Stimulated activated CD8-positive, alpha-beta memory T cell treated with anti-CD3 and anti-CD28 coated beads, Interleukin-7, amount 100 ng/mL, for 24 hours (primary cell): Measurements from ENCODE around the gene DDIT3.
A peak's percentile ranks its signal among the peaks of the same experiment; 100 is the strongest.
"Not testable (repeated sequence)": the region's sequence is repeated elsewhere in the genome, so short reads cannot be mapped to it uniquely, and the experiment has no call there.

Experiments used
- DNase-seq: peaks from one replicate; pipeline ENCODE4 v3.0.0-alpha.2; 2020; ENCODE audit warnings: low read depth

The DDIT3 gene, protein sequence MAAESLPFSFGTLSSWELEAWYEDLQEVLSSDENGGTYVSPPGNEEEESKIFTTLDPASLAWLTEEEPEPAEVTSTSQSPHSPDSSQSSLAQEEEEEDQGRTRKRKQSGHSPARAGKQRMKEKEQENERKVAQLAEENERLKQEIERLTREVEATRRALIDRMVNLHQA

DNA sequence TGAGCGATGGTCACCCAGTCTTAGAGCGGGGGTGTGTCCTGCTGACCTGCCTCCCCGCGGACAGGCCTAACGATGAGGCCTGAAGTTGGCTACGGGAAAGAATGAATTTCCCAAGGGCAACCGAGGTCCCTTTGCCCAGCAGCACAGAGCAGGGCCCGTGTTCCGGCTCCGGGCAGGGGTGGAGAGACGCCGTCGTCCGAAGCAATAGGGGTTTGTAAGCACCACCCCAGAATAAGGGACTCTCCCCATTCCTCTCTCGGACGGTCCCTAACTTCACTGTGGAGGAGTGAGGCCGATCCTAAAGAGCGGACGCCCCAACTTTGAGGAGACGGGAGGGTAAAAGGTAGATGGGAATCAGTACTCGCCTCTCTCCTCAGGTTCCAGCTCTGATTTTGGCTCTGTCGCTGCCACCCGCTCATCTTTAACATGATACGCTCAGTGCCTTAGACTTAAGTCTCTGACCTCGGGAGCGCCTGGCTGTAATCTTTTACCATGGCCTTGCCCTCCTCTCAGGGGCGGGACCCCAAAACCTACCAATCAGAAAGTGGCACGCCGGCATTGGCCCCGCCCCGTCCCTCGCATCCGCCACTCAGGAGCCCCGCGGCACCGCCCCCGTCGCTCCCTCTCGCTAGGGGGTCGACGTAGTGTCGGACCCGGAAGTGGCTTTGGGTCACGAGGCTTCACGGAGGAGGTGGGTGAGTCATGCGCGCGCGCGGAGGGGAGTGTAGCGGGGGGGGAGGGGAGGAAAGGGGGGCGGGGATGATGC is at the start of gene DDIT3:
DDIT3 (minus strand) TSS at position 462 of the 766 bp plus-strand sequence. CDS start 3,108 bp downstream, outside the sequence.
- DNase-seq: peak; percentile 99

DNA sequence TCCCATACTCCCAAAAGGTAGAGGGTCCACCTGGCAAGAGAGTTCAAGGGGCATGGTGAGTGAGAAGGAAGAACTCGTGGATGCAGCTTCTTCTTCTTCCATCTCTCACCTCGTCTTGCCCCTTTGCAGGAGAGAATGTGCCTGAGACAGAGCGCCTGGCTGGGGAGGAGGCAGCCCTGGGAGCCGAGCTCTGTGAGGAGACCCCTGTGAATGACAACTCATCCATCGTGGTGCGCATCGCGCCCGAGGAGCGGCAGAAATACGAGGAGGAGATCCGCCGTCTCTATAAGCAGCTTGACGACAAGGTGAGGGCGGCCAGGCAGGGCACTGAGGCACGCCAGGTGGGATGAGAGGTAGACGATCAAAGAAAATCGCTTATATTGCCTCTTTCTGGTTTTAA is 49.5 kb upstream of the DDIT3 start:
- DNase-seq: no peak

DNA sequence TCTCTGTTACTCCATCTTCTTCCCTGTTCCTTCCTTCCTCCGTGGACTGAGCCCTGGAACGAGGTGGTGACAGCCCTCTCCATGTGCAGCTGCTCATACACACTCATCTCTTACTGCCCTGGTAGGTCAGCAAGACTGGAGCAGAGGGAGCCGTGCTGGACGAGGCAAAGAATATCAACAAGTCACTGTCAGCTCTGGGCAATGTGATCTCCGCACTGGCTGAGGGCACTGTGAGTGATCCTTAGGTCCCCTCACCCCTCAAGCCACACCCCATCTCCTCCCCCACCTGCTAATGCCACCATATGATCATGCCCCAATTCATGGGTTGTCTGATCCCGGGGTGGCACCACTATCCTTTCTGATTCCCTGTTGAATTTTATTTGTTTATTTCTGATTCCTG is 48.5 kb upstream of the DDIT3 start:
- no peak for DNase-seq

DNA sequence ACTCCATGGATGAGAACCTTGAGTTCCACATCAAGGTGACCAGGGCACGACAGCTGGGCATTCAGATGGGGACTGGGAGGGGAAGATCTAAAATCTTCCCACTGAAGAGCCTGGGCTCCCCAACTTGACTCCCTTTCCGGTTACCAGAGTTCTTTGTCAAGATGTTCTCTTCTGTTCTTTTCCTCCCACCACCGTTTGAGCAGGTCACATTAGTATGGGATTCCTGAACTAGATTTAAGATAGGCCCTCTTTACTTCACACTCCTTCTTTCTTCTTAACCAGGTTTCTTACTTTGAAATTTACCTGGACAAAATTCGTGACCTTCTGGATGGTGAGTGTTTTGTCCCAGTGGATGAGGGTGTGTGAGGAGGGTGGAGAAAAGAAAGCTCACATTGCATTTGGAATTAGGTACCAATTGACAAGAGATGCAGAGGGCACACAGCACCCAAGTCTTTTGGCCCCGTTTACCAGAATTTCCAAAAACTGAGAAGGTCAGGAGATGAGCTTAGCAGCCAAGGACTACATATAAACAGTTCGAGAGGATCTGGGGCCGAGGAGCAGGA is 43.9 kb upstream of the DDIT3 start:
- DNase-seq: no peak

DNA sequence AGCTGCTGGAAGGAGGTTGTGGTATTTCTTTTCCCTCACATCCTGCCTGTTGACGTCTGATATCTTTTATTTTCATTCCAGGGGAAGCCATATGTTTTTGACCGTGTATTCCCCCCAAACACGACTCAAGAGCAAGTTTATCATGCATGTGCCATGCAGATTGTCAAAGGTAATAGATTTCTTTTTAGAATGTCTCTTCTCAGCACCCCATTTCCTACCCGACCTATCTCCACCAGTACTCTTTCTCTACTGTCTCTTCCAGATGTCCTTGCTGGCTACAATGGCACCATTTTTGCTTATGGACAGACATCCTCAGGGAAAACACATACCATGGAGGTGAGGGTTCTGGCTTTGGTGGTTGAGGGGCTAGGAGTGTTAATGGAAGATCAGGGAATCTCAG is 43.0 kb upstream of the DDIT3 start:
- no peak for DNase-seq

DNA sequence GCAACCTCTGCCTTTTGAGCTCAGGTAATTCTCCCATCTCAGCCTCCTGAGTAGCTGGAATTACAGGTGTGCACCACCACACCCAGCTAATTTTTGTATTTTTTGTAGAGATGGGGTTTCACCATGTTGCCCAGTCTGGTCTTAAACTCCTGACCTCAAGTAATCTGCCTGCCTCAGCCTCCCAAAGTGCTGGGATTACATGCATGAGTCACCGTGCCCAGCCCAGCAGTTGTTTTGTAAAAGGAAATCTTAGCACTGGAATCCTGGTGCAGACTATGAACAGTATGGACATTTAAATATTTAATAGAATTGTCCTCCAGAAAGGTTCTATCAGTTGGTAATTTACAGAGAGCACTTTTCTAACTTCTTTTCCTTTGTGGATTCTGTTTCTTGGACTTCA is 40.8 kb upstream of the DDIT3 start:
- not testable (repeated sequence) for DNase-seq

DNA sequence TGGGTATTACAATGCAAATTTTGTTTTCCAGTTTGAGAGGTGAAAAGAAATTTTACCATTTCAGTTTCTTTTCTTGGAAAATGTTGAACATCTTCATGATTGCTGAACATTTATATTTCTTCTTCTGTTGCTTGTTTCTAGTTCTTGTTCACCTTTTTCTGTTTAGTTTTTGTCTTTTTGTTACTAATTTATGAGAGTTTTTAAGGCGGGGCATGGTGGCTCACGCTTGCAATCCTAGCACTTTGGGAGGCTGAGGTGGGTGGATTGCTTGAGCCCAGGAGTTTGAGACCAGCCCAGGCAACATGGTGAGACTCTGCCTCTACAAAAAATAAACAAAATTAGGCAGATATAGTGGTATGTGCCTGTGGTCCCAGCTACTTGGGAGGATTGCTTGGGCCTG is 40.2 kb upstream of the DDIT3 start:
- no peak for DNase-seq

DNA sequence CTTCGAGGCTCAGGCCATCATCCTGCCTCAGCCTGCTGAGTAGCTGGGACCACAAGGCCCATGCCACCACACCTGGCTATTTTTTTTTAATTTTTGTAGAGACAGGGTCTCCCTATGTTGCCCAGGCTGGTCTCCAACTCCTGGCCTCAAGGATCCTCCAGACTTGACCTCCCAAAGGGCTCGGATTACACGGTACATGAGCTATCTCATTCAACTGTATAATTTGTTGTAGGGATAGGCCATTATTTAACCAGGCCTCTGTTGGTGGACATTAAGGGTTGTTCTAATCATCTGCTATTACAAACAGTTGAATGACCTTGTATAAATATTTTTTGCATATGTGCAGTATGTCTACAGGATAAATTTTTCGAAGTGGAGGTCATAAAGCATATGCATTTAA is 38.5 kb upstream of the DDIT3 start:
- DNase-seq: no peak

DNA sequence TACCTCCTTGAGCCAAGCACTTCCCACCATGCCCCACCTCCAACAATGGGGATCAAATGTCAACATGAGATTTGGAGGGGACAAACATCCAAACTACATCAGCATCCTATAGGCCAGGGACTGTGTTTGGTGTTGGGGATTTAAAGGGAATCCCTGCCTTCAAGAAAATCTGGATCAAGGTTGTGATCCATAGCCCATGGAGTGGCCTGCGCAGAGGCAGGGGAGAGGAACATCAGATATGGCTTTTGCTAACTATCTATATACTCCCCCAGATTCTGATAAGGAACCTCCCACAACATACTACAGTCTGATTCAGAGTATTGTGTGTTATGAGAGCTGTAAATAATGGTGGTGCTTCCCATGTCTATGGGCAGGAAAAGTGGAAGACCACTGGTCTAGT is 34.6 kb upstream of the DDIT3 start:
- no peak for DNase-seq

DNA sequence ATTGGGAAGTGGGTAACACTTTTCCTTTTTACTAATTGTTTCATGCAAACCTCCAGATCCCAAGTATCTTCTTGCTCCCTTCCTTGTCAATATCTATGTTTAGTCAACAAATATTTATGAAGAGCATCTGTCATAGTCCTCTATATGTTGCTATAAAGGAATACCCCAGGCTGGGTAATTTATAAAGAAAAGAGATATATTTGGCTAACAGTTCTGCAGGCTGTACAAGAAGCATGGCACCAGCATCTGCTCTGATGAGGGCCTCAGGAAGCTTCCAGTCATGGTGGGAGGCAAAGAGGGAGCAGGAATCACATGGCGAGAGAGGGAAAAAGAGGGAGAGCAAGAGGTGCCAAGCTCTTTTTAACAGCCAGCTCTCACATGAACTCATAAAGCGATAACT is 34.1 kb upstream of the DDIT3 start:
- DNase-seq: no peak

DNA sequence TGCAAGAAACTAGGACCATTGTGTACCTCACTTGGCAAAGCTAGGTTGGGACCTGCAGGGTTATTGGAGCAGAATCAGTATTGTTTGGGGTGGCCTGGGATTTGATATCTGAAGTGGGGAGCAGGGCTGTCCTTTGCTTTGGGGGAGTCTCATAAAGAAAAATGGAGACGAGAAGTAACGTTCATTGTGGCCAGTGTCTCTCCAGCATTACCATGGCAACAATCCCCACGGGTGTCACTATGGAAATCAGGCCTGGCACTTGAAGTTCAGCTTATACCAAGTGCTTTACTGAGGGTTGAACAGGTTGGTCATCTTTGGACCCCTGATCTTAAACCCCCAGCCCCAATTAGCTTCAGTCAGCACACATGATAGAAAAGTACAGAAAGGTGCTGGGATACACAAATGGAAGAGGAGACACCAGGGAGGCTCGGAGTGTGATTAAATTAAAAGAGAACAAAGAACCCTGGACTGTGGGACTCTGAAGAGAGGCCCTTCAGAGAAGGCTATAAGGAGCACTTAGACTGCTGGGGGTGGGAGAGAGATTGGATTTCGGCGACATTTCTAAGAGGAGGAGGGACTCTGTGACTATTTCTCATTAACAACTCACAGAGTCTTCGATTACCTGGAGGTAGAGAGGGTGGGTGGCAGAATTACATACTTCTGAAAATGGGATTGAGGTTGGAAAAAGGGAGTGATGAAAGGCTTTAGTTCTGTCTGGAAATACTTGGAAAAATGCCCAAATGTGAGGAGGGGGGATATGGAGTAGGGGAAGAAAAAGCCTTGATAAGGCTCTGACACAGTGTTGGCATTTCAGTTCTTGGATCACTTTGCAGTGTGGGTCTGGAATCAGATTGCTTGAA is 33.3 kb upstream of the DDIT3 start:
- no peak for DNase-seq

DNA sequence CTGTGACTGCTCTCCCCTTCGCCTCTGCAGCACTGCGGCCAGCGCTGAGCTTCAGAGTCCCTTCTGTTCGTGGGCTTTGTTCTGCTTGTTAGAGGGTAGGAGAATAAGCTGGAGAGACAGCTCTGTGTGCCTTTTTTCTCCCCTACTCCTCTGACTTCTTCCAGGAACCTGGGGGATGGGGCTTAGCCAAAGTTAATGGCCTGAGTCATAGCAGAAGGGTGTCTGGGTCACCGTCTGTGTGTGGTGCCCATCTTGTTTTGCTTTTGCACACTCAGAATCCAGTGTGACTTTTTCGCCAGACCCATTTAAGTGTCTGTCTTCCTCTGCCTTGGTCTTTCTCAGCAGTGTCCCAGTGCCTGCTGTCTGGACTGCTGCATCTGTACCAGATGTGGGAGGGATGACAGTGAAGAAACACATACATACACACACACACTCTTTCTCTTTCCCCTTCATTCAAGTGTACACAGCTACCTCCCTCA is 32.6 kb upstream of the DDIT3 start:
- DNase-seq: no peak

DNA sequence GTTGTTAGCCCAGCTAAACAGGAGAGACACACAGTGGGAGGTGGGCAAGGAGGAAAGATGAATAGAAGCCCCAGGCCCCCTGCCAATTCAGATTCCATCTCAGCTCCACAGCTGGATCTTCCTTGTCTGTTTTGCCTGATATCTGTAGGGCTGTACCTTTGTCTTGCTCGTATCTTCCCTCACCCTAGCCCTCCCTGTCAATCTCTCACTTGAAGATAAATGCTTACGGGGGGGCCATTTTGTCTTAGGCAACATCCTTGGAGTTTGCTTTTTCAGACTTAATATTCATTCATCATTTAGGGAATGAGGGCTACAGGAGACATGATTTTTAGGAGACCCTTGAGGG is 32.0 kb upstream of the DDIT3 start:
- no peak for DNase-seq

DNA sequence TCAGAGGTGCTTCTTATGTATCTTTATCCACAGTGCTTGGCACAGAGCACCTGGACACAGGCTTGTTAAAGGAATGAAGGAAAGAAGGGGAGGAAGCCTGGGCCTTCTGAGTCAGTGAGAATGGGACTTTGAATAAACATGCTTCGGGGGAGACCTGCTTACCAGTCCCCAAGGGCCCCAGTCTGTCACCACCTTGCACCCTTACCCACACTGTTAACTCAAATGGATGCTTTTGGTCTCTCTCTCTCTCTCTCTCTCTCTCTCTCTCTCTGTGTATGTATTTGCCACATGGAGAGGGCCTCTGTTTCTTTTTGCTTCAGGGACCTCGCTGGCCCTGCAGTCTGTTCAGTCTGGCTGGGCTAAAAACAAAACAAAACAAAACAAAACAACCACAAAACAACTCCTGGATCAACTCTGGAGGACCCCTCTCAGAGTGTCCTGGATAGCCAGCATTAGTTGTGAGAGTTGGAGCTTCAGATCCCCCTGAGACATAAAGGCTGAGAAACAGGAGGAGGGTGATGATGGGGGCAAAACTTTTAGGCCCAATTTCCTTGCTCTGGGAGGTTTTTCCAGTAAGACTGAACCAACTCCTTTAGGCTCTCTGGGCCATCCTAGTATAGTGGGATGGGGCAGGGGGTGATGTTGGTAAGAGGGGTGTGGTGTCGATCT is 31.5 kb upstream of the DDIT3 start:
- no peak for DNase-seq

DNA sequence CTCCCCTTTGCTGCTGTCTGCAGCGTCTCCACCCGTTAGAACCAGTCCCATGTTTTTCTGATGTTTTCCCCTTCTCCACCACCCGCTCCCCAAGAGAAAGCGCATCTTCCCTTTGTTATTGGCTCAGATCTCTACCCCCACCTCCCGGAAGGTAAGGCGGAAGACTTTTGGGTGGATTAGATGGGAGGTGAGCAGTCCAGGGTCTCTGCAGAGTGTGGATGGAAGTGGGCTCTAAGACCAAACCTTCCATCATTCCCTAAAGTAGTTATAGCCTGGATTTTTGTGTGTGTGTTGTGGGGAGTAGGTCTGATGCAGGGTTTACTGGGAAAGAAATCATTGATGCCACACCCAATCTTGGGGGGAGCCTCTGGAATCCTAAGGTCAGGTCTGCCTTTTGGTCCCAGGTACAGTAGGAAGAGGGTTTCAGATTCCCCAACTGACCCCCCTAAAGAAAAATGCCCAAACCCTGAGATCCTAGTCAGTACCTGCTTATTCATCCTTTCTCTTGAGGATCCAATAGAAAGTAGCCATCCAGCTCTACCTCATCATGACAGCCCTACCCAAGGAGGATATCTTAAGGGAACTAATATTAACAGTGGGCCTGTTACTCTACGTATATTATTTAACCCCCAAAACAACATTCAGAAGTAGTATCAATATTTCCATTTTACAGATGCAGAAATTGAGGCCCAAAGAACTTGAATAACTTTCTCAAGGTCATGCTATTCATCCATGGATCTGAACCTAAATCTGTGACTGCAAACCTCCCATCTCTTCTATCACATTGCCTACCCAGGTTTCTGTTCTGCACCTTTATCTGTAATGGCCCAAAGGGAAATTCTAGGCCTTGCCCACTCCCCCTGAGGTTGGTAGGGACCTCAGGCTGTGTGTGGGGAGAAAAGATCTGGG is 30.6 kb upstream of the DDIT3 start:
- DNase-seq: no peak

DNA sequence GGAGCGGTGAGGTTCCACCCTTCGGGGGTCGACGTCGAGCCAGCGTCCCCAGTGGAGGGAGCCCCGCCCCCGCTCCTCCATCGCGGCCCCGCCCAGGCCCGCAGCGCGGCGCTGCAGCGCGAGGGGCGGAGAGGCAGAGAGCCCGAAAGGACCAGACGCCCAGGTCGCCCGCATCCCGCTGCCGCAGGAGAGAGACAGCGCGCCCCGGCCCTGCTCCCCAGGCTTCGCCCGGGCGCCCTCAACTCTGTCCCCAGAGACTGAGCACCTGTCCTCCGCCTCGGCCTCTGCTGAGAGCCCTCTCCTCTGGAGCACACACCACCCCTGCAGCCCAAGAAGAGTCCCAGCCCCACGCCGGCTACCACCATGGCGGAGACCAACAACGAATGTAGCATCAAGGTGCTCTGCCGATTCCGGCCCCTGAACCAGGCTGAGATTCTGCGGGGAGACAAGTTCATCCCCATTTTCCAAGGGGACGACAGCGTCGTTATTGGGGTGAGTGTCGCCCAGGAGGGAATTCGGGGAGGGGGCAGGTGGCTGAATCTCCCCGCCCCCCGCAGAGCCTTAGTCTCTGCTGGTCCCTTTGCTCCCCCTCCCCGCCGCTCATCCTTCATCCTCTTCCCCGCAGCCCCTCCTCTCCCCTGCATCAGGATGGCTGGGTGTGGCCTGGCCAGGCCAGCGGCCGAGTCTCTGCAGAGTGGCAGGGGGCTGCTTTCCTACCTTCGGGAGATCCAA is 29.8 kb upstream of the DDIT3 start, which contains the start of gene KIF5A:
KIF5A (plus strand) TSS at position 136 of the 732 bp plus-strand sequence; CDS start at position 364, 228 bp downstream.
- DNase-seq: peak; percentile 27

DNA sequence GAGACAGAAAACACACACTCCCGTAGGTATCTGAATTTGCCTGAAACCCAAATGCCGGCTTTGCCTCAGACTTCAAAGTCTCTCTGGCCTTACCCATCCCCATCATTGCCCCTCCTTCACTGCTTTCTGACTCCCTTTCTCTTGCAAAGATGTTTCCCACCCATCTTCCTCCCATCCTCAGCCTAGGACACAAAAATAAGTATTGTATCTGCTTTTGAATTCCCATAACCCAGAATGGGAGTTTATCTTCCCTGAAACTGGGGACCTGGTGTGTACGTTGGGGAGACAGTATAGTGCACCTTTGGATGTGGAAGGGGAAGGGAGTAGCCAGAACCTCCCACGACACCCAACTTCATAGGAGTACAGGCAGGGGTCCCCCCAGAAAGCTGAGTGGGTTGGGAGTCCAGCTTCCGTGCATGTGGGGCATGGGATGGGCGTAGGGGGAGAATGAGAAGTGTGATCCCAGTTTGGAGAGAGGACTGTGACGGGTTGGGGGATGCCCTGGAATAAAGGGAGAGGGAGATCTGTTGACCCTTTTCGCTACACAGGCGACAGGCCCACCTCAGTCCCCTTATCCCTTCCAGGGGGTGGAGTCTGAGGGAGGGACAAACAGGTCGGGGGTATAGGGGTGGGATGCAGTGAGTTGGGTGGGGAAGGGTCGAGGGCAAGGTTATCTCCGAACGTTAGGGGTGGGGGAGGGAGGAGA is 29.0 kb upstream of the DDIT3 start:
- DNase-seq: no peak

DNA sequence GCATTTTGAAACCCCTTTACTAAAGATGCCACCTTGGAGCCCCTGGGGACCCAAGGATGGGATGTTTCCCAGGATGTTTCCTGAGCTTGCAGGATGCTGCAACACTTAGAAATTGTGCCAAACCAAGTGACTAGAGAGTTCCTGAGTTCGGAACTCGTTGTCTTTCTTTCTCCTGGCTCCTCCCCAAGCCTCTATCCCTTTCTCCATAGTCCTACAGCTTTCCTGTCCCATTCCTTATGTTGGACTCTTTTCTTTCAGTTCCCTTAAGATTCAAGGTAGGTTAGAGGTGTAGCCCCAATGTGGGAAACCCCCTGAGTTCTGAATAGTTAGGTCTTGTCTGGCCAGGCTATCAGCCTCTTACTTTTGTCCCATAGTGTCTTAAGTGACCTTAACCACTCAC is 28.2 kb upstream of the DDIT3 start:
- no peak for DNase-seq

DNA sequence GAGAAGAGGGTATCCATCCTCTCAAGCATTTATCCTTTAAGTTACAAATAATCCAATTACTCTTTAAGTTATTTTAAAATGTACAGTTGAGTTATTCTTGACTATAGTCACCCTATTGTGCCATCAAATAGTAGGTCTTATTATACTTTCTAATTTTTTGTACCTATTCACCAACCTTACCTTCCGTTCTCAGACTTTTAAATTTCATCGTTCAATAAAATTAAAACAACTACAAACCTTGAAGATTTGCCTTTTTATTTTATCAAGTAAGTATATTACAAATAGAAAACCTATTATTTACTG is 27.6 kb upstream of the DDIT3 start:
- no peak for DNase-seq
